NCI-H1048 (cell line): Measurements from ENCODE around the gene ZNF18.

ENCODE experiments used
- DNase-seq: peaks from one replicate; lab custom pipeline; 2025; lab: John Stamatoyannopoulos, UW

Gene ZNF18, protein sequence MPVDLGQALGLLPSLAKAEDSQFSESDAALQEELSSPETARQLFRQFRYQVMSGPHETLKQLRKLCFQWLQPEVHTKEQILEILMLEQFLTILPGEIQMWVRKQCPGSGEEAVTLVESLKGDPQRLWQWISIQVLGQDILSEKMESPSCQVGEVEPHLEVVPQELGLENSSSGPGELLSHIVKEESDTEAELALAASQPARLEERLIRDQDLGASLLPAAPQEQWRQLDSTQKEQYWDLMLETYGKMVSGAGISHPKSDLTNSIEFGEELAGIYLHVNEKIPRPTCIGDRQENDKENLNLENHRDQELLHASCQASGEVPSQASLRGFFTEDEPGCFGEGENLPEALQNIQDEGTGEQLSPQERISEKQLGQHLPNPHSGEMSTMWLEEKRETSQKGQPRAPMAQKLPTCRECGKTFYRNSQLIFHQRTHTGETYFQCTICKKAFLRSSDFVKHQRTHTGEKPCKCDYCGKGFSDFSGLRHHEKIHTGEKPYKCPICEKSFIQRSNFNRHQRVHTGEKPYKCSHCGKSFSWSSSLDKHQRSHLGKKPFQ

DNA sequence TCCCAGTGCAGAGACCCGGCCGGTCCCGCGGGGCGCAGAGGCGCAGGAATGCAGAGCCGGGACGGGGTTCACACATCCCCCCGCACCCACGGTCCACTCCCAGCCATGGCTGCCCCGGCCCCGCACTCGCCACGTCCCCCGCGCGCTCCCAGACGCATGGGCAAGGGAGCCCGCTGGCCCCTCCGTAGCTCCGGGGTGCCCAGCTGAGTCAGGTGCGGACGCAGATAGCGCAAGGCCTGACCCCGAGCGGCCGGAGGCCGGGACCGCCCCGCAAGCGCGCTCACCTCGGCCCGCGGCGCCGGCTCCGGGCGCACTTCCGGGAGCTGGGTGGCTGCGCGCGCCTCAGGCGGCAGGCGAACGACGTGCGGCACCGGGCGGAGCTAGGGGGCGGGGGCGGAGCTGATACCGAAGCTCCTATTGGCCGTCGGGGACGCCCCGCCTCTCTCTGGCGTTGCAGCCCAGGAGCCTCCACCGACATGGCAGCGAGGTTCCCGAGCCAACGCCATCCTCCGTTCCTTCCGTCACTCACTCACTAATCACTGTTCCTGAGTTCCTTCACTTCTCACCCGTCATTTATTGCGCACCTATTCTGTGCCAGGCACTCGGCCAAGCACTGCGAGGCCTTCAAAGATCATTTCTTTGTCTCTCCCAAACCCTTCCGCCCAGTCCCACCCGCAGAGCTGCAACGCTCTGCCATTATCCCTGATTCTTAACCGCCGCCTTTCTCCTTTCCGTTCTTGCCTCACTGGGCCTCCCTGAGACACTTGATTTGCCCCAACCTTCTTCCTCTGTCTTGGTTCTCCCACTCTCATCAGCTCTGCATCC, at the start of gene ZNF18:
Gene ZNF18, minus strand, starts transcription at position 329 of the 825 bp plus-strand sequence. CDS start 4,646 bp downstream, outside the sequence.
- DNase-seq, result peak; percentile 83

DNA sequence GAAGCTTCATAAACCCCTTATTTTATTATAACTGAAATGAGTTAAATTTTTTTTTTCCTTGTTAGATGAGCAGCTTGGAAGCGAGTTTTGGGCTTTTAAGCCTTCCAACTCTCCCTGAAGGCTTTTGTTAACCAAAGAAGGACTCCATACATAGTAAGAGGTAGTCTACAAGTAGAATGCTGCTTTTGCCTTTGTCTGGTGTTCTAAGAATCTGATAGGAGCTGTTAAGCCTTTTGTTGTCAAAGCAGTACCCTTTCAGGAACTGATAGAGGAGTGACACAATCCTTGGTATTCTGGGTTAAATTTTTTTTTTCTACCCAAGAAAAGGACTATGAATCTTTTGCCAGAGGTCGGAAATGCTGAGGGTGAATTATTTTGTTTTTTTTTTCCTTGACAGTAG, 49.5 kb upstream of the ZNF18 start:
- no peak for DNase-seq

DNA sequence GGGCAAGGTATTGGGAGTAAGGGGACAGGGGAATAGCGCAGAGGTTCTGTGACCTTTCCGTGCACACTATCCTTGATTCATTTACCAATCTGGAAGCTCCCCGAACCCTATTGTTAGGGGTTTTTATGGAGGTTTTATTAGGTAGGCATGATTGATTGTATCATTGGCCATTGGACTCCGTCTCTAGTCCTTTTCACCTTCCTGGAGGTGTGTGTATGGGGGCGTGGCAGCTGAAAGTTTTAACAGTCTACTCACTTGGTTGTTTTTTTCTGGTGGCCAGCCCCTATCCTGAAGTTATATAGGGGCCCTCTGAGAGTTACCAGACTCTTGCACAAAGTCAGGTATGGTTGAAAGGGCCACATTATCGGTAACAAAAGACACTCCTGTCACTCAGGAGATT, 46.4 kb upstream of the ZNF18 start:
- no peak for DNase-seq

DNA sequence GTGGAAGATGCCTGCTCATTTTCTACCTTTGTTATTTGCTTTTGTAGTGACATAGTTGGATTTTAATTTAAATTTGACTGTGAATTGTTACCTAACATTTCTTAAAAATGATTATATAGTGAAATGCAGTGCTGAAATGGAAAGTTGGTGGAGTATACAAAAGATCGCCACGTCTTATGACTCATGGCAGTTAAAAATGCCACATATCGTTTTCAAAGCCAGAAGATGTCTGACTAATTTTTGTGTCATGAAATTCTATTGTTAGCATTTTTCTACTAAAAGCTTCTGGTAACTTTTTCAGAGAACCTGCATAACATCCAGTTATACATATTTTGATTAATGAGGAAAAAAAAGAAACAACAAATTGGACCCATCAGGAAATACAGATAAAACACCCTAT, 44.0 kb upstream of the ZNF18 start:
- no peak for DNase-seq

DNA sequence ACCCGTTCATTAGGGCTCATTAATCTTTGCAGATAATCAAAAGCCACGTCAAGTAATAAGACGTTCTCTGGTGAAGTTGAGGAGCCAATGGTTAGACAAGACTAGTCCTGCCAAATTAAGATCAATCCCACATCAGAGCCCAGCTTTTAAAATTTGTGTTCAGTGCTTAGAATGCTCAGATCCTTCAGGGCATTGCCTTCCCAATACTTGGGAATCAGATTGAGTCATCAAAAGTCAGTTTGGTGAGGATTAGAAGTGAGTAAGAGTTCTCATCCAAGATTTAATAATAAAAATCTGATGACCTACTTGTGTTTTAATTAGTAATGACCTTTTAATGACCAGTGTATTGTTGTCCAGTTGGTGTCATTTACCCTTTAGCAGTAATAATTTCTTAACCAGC, 43.2 kb upstream of the ZNF18 start:
- no peak for DNase-seq

DNA sequence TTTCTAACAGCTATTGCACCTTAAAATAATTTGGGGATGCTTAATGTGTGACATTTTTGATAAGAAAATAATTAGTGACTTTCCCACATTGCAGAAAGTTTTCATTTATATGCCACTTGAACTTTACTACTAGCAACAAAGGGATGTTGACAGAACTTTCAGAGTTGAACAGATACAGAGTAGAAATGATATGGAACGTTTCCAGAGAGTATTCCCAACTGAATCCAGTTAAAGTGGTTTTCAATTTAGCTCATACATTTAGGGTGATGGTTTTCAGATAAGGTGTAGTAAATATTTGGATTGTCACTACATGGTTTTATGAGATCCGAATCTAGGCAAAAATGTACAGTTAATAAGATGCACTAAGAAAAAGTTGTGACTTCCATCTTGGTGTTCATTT, 40.7 kb upstream of the ZNF18 start:
- DNase-seq, result no peak

DNA sequence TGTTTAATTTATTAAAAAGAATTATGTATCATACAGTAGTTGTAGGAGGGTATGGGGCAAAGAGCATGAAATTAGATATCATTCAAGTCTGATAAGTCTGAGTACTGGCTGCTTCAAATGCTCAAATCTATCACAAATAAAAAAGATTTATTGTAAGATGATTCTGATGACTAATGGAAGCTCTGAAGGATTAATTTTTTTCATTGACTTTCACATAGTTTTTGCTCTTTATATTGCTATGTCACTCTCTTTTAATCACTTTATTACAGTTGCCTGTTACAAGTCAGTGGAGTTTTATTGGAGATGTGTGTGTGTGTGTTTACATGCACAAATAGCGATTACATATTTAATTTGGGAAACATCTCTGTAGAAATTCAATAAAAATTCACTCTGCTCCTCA, 38.4 kb upstream of the ZNF18 start:
- DNase-seq, result no peak

DNA sequence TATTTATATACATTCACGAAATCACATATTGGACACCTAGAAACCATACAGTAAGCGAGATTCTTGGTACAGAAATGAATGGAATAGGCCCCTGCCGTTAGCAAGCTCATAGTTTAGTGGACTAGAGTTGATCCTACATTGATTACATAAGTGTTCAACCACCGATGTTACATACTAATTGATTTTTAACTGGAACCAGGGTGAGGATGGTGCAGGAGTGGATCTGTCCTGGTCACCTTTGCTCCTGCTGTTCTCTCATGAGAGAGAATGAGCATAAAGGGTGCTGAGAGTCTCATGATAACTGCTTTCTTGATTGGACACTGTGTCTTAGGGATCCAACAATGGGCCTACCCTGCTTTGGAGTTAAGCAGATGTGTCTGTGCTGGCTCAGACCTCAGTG, 37.3 kb upstream of the ZNF18 start:
- DNase-seq, result no peak

DNA sequence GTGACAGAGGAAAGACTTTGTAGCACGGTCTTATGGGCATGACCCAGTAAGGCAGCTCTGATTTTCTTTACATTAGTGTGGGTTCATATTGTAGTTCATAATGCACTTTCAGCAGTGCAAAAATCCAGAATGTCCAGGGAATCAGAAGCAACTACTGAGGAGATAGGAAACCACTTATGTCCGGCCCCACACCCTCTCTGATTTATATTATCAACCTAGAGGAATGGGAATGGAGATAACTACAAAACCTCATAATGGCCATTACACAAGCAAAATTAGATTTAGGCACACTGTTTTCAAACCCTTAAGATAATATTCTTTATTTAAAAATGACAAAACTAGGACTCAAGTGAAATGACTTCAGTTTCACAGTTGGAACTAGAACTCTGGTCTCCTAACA, 31.3 kb upstream of the ZNF18 start:
- DNase-seq, result no peak

DNA sequence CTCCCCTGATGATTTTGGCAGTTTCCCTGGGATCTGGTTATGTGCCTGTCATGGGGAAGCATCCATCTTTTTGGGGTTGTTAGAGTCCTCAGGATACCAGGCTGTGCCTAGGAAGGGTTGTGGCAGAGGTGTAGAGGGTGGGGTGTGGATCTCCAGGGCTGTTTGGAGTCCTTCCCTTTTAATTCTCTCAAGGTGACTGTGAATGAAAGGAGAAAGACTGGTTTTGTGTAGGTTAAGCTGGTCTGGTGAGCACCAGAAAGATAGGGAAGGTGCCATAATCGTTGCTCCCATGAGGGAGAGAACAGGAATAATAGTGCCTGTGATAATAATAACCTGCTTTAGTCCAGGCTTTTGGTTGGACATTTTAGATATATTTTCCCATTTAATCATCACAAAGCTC, 30.4 kb upstream of the ZNF18 start:
- no peak for DNase-seq

DNA sequence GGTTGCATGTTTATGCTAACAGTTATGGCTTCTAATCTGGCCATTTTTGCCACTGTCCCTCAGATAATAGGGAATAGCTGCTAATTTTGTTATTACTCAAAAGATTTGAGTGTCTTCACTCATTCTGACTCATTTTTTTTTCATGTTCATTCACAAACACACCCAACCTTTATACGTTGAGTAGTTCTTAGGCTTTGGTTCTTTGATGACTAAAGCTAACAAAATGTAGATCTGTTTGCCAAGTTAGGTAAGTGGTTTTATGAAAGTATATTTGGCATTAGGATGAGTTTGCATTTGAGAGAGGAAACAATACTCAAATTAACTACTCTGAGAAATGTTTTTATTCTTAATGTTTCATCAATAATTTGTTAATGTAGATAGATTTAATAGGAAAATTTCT, 27.1 kb upstream of the ZNF18 start:
- DNase-seq, result no peak

DNA sequence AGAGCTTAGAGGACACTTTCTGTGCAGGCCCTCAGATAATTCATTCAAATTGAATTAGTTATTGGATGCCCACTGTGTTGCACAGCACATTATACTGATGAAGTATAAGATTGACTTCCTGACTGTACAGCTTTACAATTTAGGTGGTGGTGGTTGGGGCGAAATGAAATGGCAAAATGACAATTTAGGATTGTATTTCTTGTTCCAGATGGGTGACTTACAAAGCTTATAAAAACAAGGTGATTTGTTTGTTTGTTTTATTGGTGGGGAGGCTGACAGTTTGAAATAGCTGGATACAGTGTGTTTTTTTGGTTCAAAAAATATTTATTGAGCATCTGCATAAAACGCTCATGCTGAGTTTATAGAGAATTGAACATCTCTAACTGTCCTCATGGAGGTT, 25.0 kb upstream of the ZNF18 start:
- no peak for DNase-seq

DNA sequence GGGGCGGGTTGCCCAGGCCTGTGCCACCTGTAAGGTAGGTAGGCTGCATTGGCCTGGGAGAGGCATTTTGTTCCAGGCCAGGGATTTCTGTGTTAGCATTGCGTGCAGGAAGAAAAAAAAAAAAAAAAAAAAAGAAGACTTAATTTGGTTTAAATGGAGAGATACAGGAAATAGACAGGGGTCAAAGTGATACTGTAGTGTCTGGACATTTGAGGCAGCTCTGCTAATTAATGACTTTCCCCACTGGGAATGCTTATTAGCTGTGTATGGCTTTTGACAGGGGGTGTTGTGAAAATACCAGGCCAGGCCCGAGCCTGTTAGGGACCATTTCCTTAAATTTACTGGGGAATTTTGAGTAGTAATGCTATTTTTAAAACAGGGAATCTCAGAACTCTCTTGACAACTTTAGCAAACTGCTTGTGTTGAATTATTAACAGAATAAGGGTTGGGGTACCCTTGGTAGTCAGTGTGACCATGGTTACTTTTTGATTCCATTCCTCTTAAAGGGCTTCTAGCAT, 24.4 kb upstream of the ZNF18 start:
- DNase-seq, result no peak

DNA sequence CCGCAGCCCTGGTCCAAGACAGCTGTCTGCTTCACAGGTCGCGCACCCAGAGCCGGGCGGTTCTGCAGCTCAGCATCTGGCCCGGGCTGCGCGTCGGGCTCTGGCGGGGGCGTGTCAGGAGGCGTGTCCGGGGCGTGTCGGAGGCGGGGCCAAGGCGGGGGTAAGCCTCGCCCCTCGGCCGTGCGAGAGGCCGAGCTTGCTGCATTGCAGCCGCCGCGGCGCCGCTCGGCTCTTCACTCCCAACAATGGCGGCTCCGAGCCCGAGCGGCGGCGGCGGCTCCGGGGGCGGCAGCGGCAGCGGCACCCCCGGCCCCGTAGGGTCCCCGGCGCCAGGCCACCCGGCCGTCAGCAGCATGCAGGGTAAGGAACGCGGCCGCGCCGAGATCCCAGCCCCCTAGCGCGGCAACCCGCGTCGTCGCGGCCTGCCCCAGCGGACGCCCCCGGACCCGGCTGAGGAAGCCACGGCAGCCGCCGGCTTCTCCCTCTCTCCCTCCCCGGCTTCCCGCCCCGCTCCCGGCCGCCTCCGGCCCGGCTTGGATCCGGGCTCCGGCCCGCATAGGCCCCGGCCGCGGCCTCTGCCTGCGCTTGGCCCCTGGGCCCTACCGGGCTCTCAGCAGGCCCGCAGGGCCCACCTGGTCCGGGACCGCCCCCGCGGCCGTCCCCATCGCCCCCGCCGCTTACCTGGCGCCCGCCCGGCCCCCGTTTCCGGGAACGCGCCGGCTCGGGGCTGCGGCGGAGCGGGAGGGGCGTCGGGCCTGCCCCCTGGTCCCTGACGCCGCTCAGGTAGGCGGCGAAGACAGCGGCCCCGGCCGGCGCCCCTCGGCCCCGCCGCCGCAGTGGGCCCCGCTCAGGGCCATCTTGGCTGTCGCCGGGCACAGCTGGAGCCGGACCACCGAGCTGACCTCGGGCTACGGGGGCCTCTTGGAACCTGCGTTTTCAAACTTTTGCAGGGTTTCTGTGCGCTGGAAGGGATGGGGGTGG, 23.7 kb upstream of the ZNF18 start, which contains the start of gene MAP2K4:
Gene MAP2K4, plus strand, starts transcription at position 236 of the 981 bp plus-strand sequence. Its CDS starts 10 bp downstream, at position 246.
- peak; percentile 70 for DNase-seq

DNA sequence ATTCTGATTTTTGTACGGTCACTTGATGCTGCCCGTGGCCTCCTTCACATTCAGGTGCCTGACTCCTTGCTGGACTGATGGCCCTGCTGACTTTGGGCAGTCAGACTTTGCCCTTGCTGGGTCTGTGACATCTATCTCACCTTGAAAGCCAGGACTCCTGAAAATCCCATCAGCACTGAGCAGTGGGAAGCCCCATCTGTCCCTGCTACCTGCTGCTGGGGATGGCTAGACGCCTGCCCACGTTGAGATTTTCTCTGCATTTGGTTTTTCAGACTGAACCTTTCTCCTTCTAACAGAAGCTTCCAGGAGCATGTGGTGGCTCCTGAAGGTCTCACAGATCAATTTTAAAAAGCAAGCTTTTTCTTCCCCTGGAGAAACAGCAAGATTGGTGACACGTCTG, 10.2 kb upstream of the ZNF18 start:
- no peak for DNase-seq

DNA sequence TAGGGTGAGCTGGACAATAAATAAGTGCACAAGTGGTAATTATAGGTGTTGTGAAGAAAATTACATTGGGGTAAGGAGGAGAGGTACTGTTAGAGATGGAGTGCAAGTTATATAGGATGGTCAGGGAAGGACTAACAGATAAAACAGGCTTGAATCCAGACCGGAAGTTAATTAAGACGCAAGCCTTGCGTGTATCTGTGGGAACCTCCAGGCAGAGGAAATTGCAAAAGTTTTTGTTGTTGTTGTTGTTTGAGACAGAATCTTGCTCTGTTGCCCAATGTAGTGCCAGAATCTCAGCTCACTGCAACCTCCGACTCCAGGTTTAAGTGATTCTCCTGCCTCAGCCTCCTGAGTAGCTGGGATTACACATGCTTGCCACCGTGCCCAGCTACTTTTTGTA, 2.4 kb upstream of the ZNF18 start:
- no peak for DNase-seq

DNA sequence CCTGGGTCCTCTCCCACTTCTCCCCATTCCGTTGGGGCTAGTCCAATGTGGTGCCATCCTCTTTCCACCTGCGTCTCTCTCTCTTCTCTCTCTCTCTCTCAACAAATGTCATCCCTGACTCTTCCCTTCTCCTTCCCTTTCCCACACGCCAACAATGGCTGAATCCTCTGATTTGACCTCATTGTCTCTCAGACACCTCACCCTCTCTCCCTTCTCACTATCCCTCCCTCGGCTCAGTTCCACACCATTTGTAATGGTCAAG, 628 bp upstream of the ZNF18 start:
- no peak for DNase-seq

DNA sequence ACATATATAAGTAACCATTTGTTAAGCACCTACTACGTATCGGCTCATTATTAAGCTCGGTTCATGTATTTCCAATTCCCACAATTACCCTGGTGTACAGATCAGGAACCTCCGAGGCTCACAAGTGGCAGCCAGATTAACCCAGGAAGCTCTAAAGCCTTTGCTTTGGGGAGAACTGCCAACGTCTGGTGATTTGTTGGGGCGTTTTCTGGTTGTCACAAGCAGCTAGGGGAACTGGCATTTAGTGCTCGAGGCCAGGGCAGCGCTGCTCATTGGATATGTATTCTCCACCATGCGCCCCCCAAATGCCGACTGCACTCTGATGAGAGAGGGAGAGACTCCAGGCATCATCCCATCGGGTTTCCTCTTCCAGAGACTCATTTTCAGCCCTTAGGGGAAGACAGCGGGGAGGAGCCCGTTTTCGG, 541 bp downstream of the ZNF18 start:
- no peak for DNase-seq

DNA sequence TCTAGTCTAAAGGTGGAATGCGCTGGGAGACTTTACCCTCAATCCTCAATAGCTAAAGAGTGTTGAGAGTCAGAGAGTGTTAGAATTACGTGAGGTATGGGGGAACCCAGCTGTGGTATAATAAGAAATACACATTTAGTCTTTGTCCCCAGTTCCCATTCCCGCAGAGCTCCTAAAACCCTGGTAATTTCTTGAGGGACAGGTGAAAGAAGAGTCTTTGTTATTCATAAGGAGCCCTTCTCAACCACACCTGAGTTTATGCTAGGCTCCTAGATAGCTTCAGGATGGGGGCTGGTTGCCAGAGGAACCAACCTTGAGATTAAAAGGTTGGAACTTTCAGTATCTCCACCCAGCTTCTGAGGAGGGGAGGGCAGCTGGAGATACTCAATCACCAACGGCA, 5.8 kb downstream of the ZNF18 start:
- no peak for DNase-seq

DNA sequence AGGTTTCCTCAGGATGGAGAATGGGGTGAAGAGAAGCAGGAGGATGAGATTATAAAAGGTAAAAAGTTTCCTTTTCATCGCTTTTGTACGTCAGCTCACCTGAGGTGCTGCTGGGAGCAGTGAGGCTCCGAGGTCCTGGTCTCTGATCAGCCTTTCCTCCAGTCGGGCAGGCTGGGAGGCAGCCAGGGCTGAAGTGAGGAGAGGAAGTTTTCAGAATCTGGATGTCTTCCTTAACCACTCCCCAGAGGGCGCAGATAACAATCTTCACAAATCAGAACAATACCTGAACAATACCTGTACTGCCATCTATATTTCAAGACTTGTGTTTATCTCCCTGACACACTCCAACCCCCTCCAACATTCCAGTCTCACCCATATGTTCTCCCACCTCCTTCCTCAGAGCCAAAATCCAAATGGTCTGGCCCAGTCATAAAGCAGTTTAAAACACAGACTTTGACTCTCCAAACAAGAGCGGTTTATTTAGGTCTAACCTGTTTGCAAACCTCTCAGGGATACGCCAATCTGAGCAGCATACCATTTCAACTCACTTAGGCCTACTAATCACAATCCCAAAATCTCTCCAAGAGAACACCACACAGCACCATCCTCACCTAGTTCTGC, 6.8 kb downstream of the ZNF18 start:
- DNase-seq, result no peak

DNA sequence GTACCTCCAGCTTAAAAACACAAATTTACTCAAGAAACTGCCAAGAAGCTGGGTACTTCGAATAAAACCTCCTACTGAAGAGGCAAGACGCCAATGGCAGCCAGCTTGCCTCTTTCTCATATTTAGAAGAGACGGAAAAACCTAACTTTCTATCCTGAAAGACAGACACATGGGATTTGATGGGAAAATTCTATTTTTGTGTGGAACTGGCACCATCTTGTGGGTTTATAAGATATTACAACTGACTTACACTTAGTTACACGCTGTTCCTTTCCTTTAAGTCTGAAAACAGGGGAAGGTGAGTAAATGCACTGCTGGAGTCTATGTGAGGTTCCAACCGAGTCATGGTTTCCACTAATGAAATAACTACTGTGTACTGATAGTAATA, 10.3 kb downstream of the ZNF18 start:
- DNase-seq, result no peak
